HEK293 (cell line): ENCODE results near the gene GTPBP3.

Experiments
- EGR2 ChIP-seq: fragments of 450-650 bp; formaldehyde crosslinking; IDR thresholded peaks from 2 replicates; pipeline ENCODE4 v1.5.1; 2016; ENCODE audit warnings: low read depth, missing biosample characterization, missing genetic modification characterization
- FEZF1 ChIP-seq: fragments of 450-650 bp; formaldehyde crosslinking; IDR thresholded peaks from 2 replicates; pipeline ENCODE4 v1.5.1; 2016; ENCODE audit warnings: missing biosample characterization, missing genetic modification characterization
- GLI4 ChIP-seq: fragments of 450-650 bp; formaldehyde crosslinking; IDR thresholded peaks from 2 replicates; pipeline ENCODE4 v1.5.1; 2016; ENCODE audit warnings: missing biosample characterization, missing genetic modification characterization
- KLF1 ChIP-seq: fragments of 450-650 bp; formaldehyde crosslinking; IDR thresholded peaks from 2 replicates; pipeline ENCODE4 v1.5.1; 2016; ENCODE audit warnings: missing biosample characterization, missing genetic modification characterization
- KLF16 ChIP-seq: fragments of 450-650 bp; formaldehyde crosslinking; IDR thresholded peaks from 2 replicates; pipeline ENCODE4 v1.5.1; 2017; ENCODE audit warnings: missing biosample characterization, missing genetic modification characterization
- KLF7 ChIP-seq: fragments of 450-650 bp; formaldehyde crosslinking; IDR thresholded peaks from 2 replicates; pipeline ENCODE4 v1.5.1; 2016; ENCODE audit warnings: missing biosample characterization, missing genetic modification characterization, borderline replicate concordance
- KLF8 ChIP-seq: fragments of 450-650 bp; formaldehyde crosslinking; IDR thresholded peaks from 2 replicates; pipeline ENCODE4 v1.5.1; 2016; ENCODE audit warnings: missing biosample characterization, missing genetic modification characterization
- RBAK ChIP-seq: fragments of 450-650 bp; formaldehyde crosslinking; IDR thresholded peaks from 2 replicates; pipeline ENCODE4 v1.5.1; 2016; ENCODE audit warnings: missing biosample characterization, missing genetic modification characterization
- TCF7L2 ChIP-seq: IDR thresholded peaks from 2 replicates; pipeline ENCODE4 v1.6.1; 2011; ENCODE audit warnings: low read depth, mild to moderate bottlenecking, inconsistent platforms, low read length, moderate library complexity, borderline replicate concordance
- ZNF10 ChIP-seq: fragments of 450-650 bp; formaldehyde crosslinking; IDR thresholded peaks from 2 replicates; pipeline ENCODE4 v1.5.1; 2017; ENCODE audit warnings: missing biosample characterization, missing genetic modification characterization
- ZNF169 ChIP-seq: fragments of 450-650 bp; formaldehyde crosslinking; IDR thresholded peaks from 2 replicates; pipeline ENCODE4 v1.5.1; 2016; ENCODE audit warnings: missing biosample characterization, missing genetic modification characterization
- ZNF174 ChIP-seq: fragments of 450-650 bp; formaldehyde crosslinking; IDR thresholded peaks from 2 replicates; pipeline ENCODE4 v1.5.0; 2017; ENCODE audit warnings: missing biosample characterization, mild to moderate bottlenecking, missing genetic modification characterization
- ZNF202 ChIP-seq: fragments of 450-650 bp; formaldehyde crosslinking; IDR thresholded peaks from 2 replicates; pipeline ENCODE4 v1.5.1; 2016; ENCODE audit warnings: missing biosample characterization, missing genetic modification characterization, borderline replicate concordance
- ZNF48 ChIP-seq: fragments of 450-650 bp; formaldehyde crosslinking; IDR thresholded peaks from 2 replicates; pipeline ENCODE4 v1.5.1; 2016; ENCODE audit warnings: missing biosample characterization, missing genetic modification characterization
- ZNF521 ChIP-seq: fragments of 450-650 bp; formaldehyde crosslinking; IDR thresholded peaks from 2 replicates; pipeline ENCODE4 v1.5.1; 2017; ENCODE audit warnings: missing biosample characterization, mild to moderate bottlenecking, missing genetic modification characterization
- ZNF626 ChIP-seq: fragments of 450-650 bp; sonication (Bioruptor Pico); formaldehyde crosslinking; IDR thresholded peaks from 2 replicates; pipeline ENCODE4 v1.5.1; 2018; ENCODE audit warnings: missing biosample characterization, missing genetic modification characterization, inconsistent platforms
- ZNF791 ChIP-seq: fragments of 450-650 bp; formaldehyde crosslinking; IDR thresholded peaks from 2 replicates; pipeline ENCODE4 v1.5.1; 2016; ENCODE audit warnings: missing biosample characterization, missing genetic modification characterization
- ZSCAN16 ChIP-seq: fragments of 450-650 bp; formaldehyde crosslinking; IDR thresholded peaks from 2 replicates; pipeline ENCODE4 v1.5.1; 2016; ENCODE audit warnings: missing biosample characterization, missing genetic modification characterization
- TF ChIP-seq, protein P1 (sequence below): fragments of 450-650 bp; formaldehyde crosslinking; IDR thresholded peaks from 2 replicates; pipeline ENCODE4 v1.5.1; 2016; ENCODE audit warnings: missing biosample characterization, missing genetic modification characterization, borderline replicate concordance
- TF ChIP-seq, protein P2 (sequence below): fragments of 450-650 bp; formaldehyde crosslinking; IDR thresholded peaks from 2 replicates; pipeline ENCODE4 v1.5.1; 2016; ENCODE audit warnings: missing biosample characterization, missing genetic modification characterization
- TF ChIP-seq, protein P3 (sequence below): fragments of 450-650 bp; formaldehyde crosslinking; optimal IDR thresholded peaks from 2 replicates; pipeline ENCODE3; 2016; ENCODE audit warnings: missing biosample characterization, mild to moderate bottlenecking, missing genetic modification characterization
- TF ChIP-seq, protein P4 (sequence below): fragments of 450-650 bp; formaldehyde crosslinking; IDR thresholded peaks from 2 replicates; pipeline ENCODE4 v1.5.1; 2016; ENCODE audit warnings: missing biosample characterization, missing genetic modification characterization
- TF ChIP-seq, protein P5 (sequence below): fragments of 450-650 bp; formaldehyde crosslinking; IDR thresholded peaks from 2 replicates; pipeline ENCODE4 v1.5.1; 2016; ENCODE audit warnings: missing biosample characterization, missing genetic modification characterization
- TF ChIP-seq, protein P6 (sequence below): fragments of 450-650 bp; formaldehyde crosslinking; IDR thresholded peaks from 2 replicates; pipeline ENCODE4 v1.5.1; 2016; ENCODE audit warnings: missing biosample characterization, missing genetic modification characterization
- TF ChIP-seq, protein P7 (sequence below): fragments of 450-650 bp; formaldehyde crosslinking; conservative IDR thresholded peaks from 2 replicates; pipeline ENCODE4 v1.5.1; 2016; ENCODE audit warnings: low read depth, missing biosample characterization, missing genetic modification characterization

The GTPBP3 gene

DNA sequence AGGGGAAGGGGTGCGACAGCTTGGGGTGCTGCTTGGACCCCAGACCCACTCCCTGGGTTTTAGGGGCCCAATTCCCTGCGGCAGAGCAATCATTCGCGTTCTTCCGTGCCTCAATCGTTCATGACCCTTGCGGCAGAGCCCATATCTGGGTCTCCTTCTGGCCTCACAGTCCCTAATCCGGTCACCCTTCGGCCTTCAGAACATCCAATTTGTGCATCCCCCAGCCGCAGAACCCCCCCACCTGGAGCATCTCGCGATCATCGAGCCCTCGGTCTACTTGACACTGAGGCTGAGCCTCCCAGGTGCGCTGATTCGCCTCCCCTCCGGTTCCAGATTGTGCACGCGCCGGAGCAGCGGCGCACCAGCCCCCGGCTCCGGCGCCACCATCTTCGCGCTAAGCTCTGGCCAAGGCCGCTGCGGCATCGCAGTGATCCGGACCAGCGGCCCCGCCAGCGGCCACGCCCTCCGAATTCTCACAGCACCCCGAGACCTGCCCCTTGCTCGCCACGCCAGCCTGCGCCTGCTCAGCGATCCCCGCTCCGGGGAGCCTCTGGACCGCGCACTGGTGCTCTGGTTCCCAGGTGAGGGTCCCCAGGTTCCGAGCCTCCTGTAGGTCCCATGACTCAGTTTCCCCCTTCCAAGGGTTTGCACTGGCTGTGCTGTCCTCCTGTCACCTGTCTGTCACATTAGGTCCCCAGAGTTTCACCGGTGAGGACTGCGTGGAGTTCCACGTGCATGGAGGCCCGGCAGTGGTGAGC is 501 bp downstream of the GTPBP3 start (continued):
- TF ChIP-seq, protein P1, sequence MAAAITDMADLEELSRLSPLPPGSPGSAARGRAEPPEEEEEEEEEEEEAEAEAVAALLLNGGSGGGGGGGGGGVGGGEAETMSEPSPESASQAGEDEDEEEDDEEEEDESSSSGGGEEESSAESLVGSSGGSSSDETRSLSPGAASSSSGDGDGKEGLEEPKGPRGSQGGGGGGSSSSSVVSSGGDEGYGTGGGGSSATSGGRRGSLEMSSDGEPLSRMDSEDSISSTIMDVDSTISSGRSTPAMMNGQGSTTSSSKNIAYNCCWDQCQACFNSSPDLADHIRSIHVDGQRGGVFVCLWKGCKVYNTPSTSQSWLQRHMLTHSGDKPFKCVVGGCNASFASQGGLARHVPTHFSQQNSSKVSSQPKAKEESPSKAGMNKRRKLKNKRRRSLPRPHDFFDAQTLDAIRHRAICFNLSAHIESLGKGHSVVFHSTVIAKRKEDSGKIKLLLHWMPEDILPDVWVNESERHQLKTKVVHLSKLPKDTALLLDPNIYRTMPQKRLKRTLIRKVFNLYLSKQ (tag by site-specific recombination) = no peak
- TF ChIP-seq ZNF626 (tag by site-specific recombination) = no peak
- no peak for TF ChIP-seq KLF8 (tag by site-specific recombination)
- no peak for TF ChIP-seq ZNF174 (tag by site-specific recombination)
- TF ChIP-seq, protein P2, sequence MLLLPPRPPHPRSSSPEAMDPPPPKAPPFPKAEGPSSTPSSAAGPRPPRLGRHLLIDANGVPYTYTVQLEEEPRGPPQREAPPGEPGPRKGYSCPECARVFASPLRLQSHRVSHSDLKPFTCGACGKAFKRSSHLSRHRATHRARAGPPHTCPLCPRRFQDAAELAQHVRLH = no peak
- TF ChIP-seq ZNF169 (tag by site-specific recombination) = no peak
- TF ChIP-seq GLI4 (tag by site-specific recombination) = 0 out of 2 replicates have a peak, but pooled peaks have one; percentile 21
- TF ChIP-seq, protein P3, sequence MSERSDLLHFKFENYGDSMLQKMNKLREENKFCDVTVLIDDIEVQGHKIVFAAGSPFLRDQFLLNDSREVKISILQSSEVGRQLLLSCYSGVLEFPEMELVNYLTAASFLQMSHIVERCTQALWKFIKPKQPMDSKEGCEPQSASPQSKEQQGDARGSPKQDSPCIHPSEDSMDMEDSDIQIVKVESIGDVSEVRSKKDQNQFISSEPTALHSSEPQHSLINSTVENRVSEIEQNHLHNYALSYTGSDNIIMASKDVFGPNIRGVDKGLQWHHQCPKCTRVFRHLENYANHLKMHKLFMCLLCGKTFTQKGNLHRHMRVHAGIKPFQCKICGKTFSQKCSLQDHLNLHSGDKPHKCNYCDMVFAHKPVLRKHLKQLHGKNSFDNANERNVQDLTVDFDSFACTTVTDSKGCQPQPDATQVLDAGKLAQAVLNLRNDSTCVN (tag by site-specific recombination) = peak; percentile 80
- TF ChIP-seq, protein P4, sequence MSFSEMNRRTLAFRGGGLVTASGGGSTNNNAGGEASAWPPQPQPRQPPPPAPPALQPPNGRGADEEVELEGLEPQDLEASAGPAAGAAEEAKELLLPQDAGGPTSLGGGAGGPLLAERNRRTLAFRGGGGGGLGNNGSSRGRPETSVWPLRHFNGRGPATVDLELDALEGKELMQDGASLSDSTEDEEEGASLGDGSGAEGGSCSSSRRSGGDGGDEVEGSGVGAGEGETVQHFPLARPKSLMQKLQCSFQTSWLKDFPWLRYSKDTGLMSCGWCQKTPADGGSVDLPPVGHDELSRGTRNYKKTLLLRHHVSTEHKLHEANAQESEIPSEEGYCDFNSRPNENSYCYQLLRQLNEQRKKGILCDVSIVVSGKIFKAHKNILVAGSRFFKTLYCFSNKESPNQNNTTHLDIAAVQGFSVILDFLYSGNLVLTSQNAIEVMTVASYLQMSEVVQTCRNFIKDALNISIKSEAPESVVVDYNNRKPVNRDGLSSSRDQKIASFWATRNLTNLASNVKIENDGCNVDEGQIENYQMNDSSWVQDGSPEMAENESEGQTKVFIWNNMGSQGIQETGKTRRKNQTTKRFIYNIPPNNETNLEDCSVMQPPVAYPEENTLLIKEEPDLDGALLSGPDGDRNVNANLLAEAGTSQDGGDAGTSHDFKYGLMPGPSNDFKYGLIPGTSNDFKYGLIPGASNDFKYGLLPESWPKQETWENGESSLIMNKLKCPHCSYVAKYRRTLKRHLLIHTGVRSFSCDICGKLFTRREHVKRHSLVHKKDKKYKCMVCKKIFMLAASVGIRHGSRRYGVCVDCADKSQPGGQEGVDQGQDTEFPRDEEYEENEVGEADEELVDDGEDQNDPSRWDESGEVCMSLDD (tag by site-specific recombination) = peak; percentile 69
- no peak for TF ChIP-seq ZNF10 (tag by site-specific recombination)
- no peak for TF ChIP-seq EGR2 (tag by site-specific recombination)
- TF ChIP-seq ZSCAN16 (tag by site-specific recombination) = peak; percentile 46; the same call in 1 of the 2 replicates
- TF ChIP-seq, protein P5, sequence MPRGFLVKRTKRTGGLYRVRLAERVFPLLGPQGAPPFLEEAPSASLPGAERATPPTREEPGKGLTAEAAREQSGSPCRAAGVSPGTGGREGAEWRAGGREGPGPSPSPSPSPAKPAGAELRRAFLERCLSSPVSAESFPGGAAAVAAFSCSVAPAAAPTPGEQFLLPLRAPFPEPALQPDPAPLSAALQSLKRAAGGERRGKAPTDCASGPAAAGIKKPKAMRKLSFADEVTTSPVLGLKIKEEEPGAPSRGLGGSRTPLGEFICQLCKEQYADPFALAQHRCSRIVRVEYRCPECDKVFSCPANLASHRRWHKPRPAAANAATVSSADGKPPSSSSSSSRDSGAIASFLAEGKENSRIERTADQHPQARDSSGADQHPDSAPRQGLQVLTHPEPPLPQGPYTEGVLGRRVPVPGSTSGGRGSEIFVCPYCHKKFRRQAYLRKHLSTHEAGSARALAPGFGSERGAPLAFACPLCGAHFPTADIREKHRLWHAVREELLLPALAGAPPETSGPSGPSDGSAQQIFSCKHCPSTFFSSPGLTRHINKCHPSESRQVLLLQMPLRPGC (tag by site-specific recombination) = no peak
- TF ChIP-seq KLF1 (tag by site-specific recombination) = peak; percentile 96
- TF ChIP-seq ZNF791 (tag by site-specific recombination) = no peak
- no peak for TF ChIP-seq ZNF521 (tag by site-specific recombination)
- TF ChIP-seq RBAK (tag by site-specific recombination) = no peak
- TF ChIP-seq ZNF48 (tag by site-specific recombination) = no peak
- TF ChIP-seq, protein P6, sequence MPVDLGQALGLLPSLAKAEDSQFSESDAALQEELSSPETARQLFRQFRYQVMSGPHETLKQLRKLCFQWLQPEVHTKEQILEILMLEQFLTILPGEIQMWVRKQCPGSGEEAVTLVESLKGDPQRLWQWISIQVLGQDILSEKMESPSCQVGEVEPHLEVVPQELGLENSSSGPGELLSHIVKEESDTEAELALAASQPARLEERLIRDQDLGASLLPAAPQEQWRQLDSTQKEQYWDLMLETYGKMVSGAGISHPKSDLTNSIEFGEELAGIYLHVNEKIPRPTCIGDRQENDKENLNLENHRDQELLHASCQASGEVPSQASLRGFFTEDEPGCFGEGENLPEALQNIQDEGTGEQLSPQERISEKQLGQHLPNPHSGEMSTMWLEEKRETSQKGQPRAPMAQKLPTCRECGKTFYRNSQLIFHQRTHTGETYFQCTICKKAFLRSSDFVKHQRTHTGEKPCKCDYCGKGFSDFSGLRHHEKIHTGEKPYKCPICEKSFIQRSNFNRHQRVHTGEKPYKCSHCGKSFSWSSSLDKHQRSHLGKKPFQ (tag by site-specific recombination) = no peak
- TF ChIP-seq FEZF1 (tag by site-specific recombination) = no peak
- TF ChIP-seq KLF16 (tag by site-specific recombination) = no peak; the same call in 1 of the 2 replicates
- no peak for TF ChIP-seq TCF7L2
- TF ChIP-seq, protein P7, sequence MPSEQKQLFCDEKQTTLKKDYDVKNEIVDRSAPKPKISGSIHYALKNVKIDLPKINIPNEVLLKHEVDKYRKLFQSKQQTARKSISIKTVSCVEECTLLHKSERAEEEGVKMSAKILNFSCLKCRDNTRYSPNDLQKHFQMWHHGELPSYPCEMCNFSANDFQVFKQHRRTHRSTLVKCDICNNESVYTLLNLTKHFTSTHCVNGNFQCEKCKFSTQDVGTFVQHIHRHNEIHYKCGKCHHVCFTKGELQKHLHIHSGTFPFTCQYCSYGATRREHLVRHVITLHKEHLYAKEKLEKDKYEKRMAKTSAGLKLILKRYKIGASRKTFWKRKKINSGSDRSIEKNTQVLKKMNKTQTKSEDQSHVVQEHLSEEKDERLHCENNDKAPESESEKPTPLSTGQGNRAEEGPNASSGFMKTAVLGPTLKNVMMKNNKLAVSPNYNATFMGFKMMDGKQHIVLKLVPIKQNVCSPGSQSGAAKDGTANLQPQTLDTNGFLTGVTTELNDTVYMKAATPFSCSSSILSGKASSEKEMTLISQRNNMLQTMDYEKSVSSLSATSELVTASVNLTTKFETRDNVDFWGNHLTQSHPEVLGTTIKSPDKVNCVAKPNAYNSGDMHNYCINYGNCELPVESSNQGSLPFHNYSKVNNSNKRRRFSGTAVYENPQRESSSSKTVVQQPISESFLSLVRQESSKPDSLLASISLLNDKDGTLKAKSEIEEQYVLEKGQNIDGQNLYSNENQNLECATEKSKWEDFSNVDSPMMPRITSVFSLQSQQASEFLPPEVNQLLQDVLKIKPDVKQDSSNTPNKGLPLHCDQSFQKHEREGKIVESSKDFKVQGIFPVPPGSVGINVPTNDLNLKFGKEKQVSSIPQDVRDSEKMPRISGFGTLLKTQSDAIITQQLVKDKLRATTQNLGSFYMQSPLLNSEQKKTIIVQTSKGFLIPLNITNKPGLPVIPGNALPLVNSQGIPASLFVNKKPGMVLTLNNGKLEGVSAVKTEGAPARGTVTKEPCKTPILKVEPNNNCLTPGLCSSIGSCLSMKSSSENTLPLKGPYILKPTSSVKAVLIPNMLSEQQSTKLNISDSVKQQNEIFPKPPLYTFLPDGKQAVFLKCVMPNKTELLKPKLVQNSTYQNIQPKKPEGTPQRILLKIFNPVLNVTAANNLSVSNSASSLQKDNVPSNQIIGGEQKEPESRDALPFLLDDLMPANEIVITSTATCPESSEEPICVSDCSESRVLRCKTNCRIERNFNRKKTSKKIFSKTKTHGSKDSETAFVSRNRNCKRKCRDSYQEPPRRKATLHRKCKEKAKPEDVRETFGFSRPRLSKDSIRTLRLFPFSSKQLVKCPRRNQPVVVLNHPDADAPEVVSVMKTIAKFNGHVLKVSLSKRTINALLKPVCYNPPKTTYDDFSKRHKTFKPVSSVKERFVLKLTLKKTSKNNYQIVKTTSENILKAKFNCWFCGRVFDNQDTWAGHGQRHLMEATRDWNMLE (tag by site-specific recombination) = no peak
- 0 out of 2 replicates have a peak, but pooled peaks have one; percentile 25 for TF ChIP-seq KLF7 (tag by site-specific recombination)
- no peak for TF ChIP-seq ZNF202 (tag by site-specific recombination)
